ENCODE data around the gene SPRR2B.
"Not testable (repeated sequence)": the region's sequence is repeated elsewhere in the genome, so short reads cannot be mapped to it uniquely, and the experiment has no call there.

The SPRR2B gene

DNA sequence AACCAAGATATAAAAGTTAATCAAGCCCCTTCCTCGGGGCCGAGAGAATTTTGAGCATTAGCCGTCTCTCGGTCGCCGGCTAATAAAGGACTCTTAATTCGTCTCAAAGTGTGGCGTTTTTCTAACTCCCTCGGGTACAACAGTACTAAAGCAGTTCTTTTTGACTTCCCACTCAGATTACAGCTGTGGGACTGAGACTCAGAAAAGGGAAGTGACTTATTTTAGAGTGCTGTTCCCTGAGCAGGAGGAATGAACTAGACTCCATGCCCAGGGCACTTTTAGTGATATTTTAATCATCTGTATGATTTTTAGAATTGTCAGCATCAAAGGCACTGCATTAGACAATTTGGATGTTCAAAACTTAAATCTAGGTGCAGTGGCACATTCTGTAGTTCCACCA, 49.1 kb downstream of the SPRR2B start:
- DNase-seq, CTCF ChIA-PET, H3K4me1 Mint-ChIP-seq, H3K4me3 Mint-ChIP-seq, H3K36me3 Mint-ChIP-seq, H3K27me3 Mint-ChIP-seq, H3K27ac Mint-ChIP-seq, H3K9me3 Mint-ChIP-seq: not testable (repeated sequence)

GRCh38 chr1:153021829-153022228, 49.6 kb downstream of the SPRR2B start:
- H3K9me3 Mint-ChIP-seq, H3K4me3 Mint-ChIP-seq, H3K36me3 Mint-ChIP-seq, H3K27ac Mint-ChIP-seq, DNase-seq, H3K4me1 Mint-ChIP-seq, H3K27me3 Mint-ChIP-seq, CTCF ChIA-PET: not testable (repeated sequence)

All from activated naive CD4-positive, alpha-beta T cell treated with anti-CD3 and anti-CD28 coated beads, Interleukin-2, amount 10 ng/mL, durations not matched to agents 7 days and 5 days (primary cell).